Caki2 (cell line): ENCODE results near the gene SMIM20. TPM values are rescaled to one million over a fixed set of nuclear protein-coding genes. Genes with fewer than 3 reads are reported as not detected.
A peak's percentile ranks its signal among the peaks of the same experiment; 100 is the strongest.
"Not testable (repeated sequence)": the region's sequence is repeated elsewhere in the genome, so short reads cannot be mapped to it uniquely, and the experiment has no call there.

Experiments
- DNase-seq: peaks from one replicate; pipeline ENCODE4 v3.0.0-alpha.2; 2015; ENCODE audit warnings: low read depth
- in situ Hi-C: cut with HindIII; loops from 2 replicates; pipeline ENCODE4 v1.10.0; 2016; ENCODE audit warnings: low sequenced_read_pairs, low pct_unique_long_range_greater_than_20kb, mixed read lengths
- total RNA-seq: library from RNA; depleted of rRNA; stranded (reverse); fragments of >200 nt; shearing (Covaris generic); gene quantifications from 2 replicates; pipeline ENCODE4 v1.2.3, GENCODE V29; 2014; ENCODE audit warnings: low replicate concordance; rRNA removed

SMIM20 gene
- total RNA-seq = 53.9 and 96.5 TPM in 2 replicates

DNA sequence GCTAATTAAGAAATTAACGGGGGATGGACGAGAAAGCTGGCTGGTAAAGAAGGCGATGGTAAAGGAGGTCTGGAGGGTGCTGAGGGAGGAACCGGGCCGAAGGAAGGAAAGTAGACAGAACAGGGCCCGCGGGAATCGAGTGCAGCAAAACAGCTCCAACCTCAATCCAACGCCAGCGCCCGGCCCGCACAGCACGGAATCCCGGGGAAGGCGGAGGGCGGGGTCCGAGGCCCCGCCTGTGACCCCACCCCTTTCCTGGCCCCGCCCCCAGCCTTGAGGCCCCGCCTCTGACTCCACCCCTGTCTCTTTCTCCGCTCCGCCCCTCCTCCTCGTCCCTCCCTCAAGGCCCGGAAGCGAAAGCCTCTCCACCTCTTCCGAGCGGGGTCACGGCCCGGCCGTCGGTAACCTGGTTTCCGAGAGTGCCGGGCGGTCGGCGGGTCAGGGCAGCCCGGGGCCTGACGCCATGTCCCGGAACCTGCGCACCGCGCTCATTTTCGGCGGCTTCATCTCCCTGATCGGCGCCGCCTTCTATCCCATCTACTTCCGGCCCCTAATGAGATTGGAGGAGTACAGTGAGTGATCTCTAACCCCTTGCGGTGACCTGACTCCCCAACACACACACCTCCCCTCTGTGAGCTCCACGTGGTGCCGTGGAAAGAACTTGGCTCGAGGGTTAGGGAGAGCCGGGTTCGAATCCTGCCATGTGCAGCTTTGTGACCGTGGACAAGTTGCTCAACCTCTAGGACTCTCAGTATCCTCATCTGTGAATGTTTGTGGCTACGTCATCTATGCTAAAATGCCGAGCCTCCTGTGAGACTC, at the start of gene SMIM20:
SMIM20 (plus strand) TSS at position 370 of the 819 bp plus-strand sequence; CDS start at position 464, 94 bp downstream.
- in situ Hi-C loops = no loop called here
- peak; percentile 84 for DNase-seq

DNA sequence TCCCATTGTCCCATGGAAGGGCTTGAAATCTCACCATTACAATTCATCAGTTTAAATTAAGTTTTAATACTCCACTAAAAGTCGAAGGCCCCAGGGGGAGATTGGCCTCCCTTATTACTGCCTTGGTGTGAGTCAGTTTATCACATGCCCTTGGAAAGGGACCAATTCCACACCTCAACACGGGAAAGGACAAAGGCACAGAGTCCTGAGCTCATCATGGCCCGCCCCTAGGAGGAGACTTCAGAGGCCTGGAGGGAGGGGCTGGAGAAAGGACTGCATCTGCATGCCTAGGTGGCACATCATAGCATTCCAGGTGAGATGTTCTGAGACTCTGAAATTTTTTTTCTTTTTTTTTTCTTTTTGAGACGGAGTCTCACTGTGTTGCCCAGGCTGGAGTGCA, 48.4 kb upstream of the SMIM20 start:
- in situ Hi-C loops = no loop called here
- DNase-seq = peak; percentile 91

DNA sequence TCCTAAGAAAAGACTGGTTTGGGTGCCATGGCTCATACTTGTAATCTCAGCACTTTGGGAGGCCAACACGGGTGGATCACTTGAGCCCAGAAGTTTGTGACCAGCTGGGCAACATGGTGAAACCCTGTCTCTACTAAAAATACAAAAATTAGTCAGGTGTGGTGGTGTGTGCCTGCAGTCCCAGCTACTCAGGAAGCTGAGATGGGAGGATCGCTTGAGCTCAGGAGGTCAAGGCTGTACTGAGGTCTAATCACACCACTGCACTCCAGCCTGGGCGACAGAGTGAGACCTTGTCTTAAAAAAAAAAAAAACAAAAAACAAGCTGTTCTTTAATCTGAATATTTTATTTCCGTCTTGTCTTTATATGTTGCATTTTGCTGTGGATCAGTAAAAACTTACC, 47.6 kb upstream of the SMIM20 start:
- DNase-seq, in situ Hi-C loops: not testable (repeated sequence)

DNA sequence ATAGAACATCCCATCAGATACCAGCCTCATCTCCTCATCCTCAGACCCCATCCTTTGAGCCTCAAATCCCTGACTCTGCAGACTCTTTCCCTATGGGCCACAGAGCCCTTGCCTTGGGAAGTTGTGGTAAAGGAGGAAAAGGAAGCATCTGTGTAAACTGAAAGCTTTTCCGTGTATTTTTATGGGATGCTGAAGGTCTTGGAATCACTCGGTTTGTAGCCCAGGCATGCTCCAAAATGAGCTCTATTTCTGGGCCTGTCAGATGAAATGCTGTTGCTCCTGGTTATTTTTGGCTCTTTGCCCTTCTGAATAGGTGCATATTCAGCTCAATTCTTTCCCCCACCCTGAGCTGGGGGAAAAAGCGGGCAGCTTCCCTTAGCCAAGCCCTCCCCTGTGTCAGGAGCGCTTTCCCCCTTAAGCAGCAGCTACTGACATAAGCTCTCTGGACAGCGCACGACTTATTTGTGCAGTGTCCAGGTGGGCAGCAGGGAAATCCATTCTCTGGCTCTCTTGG, 46.2 kb upstream of the SMIM20 start:
- in situ Hi-C loops = no loop called here
- DNase-seq = no peak

DNA sequence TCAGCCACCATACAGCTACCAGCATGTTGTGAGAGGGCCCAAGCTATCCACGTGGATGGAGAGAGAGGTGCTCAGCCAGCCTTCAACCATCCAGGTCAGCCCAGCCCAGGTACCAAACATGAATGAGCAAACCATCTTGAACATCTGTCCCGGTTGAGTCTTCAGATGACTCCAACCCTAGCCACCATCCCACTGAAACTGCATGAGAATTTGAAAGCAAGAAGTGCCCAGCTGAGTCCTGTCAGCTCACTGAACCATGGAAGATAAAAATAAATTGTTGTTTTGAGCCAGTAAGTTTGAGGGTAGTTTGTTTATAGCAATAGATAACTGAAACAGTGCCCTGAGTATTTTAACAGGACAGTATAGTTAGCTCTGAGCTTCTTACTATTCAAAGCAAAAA, 43.9 kb upstream of the SMIM20 start:
- no peak for DNase-seq
- in situ Hi-C loops = no loop called here

DNA sequence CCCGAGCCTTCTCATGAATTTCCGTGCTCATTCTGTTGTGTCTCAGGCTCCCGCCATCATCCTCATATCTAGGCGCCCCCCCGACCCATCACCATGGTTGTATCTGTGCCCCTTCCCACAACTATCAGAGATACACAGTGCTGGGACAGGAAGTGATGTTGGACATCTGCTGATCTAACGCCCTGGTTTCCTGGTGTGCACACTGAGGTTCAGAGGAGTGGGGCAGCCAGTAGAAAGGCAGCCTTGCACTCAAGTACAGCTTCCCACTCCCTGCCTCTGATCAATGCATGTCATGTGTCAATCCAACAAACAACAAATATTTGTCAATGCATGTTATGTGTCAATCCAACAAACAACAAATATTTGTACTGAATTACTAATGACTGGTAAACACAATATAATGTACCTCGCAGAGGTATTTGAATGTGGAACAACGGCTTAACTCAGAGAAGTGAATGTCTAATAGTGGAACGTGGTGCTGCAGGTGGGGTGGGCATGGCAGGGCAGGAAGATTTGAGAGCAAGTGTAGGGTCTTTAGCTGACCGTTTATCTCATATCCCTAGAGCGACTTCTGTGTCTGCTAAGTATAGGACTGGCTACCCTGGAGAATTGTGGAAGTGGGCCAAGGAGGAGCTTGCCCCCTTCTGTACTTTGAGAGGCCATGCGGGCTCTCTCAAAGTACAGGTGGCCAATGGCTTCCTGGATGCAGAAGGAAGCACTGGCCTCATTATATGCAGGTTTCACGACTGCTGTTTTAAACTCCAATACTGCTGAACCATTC, 41.0 kb upstream of the SMIM20 start:
- DNase-seq = no peak
- in situ Hi-C loops = no loop called here

DNA sequence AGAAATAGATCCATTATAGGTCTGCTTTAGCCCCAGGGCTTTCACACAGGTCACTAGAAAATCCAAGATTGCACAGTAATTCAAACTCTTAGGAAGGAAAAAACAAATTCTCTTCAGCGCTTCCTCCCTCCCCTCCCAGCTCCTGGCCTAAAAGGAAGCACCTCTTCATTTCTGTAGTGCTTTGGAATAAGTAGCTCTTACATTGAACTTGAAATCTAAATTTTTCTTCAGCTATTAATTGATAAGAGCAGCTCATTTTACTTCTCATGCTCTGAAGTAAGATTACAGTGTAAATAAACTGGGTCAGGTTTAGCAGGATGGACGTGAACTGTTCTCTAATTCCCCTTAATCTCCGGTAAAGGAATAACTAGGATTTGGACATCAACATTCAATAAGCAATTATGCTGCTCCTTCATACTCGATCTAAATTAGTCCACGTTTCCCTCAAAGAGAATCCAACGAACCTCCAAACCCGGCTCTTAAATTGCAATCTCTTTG, 40.3 kb upstream of the SMIM20 start:
- in situ Hi-C loops = no loop called here
- DNase-seq = no peak

DNA sequence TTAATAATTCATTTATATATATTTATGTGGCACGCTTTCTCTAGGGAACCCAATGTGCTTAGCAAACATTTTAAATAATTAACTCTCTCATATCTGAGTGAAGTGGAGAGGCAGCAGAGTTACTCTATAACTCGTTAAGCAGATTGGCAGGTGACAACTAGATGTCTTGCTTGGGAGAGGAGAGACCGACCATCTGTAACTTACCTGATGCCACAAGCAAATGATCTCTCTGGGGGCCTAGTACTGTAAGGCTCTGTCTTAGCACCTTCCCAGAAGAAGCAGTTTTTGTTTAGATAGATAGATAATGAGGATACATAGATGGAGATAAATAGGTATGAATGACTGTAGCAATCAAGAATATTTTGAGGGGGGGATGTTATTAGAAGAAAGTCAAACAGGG, 39.4 kb upstream of the SMIM20 start:
- in situ Hi-C loops = no loop called here
- DNase-seq = no peak

DNA sequence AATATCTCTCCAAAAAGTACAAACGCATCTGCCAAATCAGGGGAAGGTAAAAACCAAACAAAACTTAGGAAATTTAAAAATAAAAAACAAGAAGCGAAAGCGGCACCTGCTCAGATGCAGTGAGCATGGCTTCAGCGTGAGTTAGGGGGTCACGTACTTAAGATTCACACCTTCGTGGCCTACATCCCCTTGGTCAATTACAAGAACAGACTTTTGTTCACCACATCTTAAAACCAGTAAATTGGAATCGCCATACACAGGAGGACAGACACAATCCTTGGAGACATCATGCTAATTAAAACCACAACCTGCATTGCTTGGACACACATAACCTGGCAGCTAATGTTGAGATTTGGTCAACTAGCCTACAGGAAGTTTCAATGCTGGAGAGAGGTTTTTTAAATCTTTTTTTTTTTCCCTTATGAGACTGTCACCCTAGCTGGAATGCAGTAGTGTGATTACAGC, 38.7 kb upstream of the SMIM20 start:
- in situ Hi-C loops = no loop called here
- no peak for DNase-seq

DNA sequence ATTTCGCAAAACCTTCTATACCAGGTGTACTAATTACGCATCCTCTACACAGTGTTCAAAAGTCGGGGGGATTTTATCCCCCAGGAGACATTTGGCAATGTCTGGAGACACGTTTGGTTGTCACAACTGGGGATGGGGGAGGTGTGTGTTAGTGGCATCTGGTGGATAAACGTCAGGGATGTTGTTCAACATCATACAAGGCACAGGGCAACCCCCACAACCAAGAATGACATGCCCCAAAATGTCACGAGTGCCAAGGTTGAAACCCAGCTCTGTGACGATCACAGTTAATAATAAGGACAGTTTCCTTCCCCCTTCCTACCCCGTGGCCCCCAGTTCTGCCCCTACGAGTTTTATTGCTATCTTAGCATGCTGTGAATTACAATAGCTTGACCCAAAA, 35.3 kb upstream of the SMIM20 start:
- in situ Hi-C loops = no loop called here

DNA sequence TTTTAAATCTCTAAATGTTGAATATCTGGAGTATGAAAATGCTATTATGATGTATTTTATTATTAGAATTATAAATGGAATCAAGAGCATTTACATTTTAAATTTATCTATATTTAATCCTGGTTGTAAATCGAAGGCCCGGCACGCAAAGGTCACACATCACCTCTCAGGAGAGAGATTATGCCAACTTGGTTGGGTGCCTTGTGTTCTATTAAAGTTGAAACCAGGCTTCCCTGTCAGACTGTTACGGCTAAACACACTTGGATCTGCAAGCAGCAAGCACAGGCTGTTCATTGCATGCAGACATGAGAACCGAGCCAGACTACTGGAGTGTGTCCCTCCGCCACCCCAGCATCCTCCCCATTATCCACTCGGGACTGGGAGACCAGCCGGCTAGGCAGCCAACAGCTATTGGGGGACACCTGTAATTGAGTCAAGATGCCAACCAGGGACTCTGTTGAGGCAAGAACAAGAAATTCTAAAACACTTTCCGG, 34.9 kb upstream of the SMIM20 start:
- DNase-seq = no peak
- in situ Hi-C loops = no loop called here

More for the DNA sequence above, 35.3 kb upstream of the SMIM20 start:
- DNase-seq = no peak

DNA sequence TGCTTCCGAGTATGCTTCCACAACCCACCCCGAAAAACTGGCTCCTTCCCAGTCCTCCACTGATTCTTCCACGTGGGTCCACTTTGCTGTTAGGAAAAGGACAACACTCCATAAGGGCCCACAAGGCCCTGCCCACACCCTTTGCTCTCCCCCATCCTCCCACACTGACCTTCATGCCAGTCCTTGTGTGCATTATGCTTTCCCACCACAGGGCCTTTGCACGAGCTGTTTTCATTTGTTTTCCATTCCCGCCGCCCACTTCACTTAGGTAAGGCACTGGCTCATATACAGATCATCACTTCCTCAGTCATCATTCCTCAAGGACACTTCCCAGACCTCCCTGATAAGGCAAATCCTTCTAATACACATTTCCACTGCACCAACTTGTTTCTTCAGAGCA, 34.4 kb upstream of the SMIM20 start:
- DNase-seq = no peak
- in situ Hi-C loops = no loop called here

DNA sequence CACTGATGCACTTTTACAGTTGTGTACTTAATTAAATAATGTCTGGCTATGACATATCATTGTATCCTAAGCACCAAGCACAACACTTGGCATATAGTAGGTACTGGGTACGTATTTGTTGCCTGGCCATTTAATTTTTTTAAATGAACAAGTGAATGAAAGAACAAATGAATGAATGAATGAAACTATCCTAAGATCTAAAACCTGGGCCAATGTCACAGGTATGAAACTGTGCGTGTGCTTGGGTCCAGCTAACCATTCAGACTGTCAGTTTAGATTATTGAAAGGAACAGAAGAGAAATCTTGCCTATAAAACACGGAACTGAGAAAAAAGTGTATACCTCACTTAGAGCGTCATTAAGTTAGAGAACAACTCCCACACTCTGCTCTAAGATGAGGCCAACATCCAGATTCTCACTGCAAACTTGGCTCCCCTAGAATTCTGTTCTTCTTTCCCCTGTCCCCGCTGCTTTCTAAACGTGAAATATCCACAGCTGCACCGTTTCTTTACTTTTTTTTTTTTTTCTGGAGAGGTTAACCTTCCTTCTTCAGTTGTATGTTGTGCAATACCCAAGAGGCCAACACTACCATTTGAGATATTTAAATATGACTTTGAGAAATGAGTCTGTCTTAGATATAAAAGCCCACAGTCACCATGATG, 33.9 kb upstream of the SMIM20 start:
- in situ Hi-C loops = no loop called here
- no peak for DNase-seq

DNA sequence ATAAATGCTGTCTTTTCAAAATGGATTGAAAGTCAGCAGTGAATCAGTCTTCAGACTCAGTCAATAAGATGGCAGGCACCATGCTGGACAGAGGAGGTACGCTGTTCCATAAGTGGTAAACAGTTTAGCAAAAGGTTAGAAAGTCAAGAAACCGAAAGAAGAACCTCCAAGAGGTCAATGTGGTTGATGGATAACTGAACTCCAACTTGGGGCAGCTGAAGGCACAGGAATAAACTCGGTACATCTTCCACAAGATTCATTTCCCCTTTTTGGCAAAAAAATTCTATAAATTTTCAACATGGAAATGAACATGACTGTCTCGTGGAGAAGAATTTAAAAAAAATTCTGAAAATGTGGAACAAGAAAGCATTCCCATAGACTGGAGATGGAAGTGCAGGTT, 32.8 kb upstream of the SMIM20 start:
- DNase-seq = no peak
- in situ Hi-C loops = no loop called here

DNA sequence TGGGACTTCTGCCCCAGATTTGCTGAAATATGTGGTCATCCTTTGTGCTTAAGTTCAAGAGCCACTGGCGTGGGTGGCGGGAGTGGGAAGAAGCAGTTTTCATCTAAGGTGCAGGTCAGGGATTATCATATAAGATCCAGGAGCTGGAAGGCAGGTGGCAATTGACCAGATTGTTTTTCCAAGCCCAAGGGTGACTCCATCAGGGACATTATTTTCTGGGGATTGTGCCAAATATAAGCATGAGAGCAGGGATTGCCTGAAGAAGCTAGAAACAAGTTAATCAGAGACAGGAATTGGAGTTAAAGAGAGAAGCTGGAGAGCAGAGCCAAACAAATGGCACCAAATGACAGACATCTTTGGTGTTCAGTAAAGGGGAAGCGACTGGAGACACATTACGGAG, 31.8 kb upstream of the SMIM20 start:
- in situ Hi-C loops = no loop called here
- no peak for DNase-seq

DNA sequence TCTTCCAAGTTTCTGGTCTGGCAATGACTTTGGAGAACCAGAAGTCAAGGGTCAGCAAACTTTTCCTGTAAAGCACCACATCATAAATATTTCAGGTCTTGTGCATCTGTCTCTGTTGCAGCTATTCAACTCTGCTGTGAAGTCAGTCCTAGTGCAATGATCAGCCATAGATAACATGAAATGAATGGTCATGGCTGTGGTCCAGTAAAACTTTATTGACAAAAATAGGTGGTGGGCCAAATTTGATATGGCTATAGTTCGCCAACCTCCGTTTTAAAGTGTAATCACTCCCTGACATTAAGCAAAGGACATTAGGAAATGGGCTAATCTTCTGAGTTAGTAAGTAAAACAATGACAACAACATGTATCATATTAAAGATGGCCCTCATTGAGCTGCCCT, 30.5 kb upstream of the SMIM20 start:
- in situ Hi-C loops = no loop called here
- no peak for DNase-seq

DNA sequence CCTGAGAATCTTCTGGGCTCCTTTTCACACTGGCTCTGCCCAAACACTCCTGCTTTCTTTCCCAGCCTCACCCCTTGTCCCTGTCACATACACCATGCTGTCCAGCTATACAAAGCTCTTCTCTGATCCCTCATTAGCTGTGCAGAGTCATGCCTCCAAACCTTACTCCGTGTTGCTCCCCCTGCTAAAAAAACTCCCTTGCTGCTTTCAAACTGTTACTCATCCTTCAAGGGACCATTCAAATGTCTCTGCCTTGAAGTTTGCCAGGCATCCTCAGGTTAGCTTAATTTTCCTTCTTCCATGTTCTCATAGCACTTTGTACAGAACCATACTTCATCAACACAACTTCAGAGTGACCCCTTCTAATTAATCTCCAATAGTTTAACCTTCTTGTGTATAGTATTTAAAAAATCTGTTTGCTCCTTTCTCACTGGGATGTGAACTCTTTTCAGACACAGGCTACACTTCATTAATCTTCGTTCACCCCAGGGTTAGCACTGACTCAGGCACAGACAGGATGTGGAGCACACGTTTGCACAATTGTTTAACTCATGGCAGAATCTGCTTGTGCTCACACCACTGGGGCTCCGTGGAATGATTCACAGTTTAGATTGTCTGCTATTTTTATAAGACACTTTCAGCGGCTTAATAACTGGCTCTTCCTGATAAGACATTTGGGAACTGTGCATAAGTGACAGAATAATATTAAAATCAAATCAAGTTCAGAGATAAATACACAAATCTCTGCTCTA, 29.8 kb upstream of the SMIM20 start:
- in situ Hi-C loops = no loop called here
- DNase-seq = peak; percentile 71

DNA sequence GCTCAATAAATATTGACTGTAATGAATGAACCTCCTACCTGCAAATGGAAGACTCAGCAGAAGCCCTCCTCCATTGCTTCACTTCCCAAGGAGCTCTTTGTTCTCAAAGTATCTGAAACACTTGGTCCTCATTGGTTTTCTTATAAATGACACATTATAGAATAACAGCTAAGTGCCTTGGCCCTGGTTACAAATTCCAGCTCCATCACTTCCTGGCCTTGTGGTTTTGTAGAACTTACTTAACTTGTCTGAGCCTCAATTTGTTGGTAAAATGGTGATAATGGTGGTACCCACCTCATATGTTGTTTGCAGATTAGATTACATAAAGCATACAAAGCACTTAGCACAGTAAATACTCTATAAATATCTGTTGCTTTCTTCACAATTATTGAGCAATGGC, 25.2 kb upstream of the SMIM20 start:
- in situ Hi-C loops = no loop called here
- no peak for DNase-seq
